AG20443 (cell line): Measurements from ENCODE around the gene LCT.
"Not testable (repeated sequence)": the region's sequence is repeated elsewhere in the genome, so short reads cannot be mapped to it uniquely, and the experiment has no call there.

ENCODE experiments used
- DNase-seq: peaks from one replicate; pipeline ENCODE4 v3.0.0; 2012; ENCODE audit warnings: low spot score, mixed read lengths

The LCT gene

DNA sequence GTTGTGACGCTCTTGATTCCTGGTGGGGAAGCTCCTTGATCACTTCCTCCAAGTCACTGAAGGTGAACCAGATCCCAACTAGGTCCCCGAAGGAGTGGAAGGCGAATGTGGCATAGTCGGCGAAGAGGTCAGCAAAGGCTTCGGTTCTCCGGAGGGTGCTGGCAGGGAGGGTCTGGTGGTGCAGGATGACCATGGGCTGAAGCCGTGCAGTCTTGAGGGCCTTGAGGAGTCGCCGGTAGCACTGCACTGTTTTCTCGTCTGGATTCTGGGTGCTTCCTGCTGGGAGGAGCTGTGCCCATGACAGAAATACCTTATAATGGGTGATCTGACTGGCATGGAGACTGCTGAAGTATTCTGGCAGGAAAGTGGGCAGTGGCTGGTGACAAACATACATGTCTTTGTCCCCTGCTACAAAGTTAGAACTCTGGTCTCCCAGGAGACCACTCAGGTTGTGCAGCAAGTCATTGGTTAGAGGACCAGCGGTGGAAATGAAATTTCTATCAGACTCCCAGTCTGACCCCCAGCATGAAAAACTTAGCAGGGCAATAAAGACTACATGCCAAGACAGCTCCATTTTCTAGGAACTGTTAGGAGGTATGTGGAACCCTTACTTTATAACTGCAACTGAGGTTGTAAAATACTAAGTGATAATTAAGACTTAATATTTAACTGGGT, at the start of gene LCT:
LCT (minus strand) TSS at position 589 of the 675 bp plus-strand sequence; CDS start at position 574, 15 bp downstream.
- DNase-seq = no peak

DNA sequence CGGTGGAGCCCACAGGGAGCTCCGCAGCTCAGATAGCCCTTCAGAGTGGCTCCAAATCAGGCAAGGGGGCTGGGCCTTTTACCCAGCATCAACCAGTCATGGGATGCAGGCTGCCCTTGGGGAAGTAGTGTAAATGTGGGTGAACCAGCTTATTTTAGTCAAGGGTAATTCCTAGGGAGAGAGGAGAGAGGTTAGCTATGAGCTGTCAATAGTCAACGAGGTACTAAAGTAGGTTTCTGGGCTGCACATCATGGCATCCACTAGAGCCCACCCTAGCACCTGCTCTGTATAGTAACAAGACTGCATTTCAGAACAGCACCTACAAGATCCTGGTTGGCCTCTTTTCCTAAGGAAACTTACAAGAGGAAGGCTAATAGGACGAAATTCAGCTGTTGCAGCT, 48.7 kb upstream of the LCT start:
- no peak for DNase-seq

DNA sequence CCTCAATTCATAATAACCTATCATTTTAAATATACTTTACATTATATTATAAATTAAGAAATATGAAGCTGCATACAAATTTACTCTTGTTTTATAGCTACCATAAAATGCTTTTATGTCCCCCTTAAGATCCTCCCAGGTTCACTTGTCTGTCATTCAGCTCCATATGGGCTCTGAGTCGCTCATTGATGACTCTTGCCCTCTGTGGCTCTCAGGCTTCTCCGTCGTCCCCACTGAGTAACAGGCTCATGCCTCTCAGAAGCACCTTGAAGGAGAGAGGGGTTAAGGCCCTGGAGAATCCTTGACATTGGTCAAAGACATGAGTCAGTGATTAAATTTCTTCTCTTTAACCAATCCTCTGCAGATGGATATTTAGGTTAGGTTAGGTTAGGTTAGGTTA, 45.4 kb upstream of the LCT start:
- DNase-seq = no peak

DNA sequence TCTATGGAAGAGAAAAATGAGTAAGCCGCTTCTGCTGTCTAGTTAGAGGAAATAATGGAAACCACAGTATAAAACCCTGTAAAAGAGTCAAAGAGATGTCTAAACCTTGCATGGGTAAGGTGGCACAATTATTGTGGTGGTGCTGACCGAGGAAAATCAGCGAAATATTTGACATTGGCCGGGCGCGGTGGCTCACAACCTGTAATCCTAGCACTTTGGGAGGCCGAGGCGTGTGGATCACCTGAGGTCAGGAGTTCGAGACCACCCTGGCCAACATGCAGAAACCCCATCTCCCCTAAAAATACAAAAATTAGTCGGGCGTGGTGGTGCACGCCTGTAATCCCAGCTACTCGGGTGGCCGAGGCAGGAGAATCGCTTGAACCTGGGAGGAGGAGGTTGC, 39.8 kb upstream of the LCT start:
- not testable (repeated sequence) for DNase-seq

DNA sequence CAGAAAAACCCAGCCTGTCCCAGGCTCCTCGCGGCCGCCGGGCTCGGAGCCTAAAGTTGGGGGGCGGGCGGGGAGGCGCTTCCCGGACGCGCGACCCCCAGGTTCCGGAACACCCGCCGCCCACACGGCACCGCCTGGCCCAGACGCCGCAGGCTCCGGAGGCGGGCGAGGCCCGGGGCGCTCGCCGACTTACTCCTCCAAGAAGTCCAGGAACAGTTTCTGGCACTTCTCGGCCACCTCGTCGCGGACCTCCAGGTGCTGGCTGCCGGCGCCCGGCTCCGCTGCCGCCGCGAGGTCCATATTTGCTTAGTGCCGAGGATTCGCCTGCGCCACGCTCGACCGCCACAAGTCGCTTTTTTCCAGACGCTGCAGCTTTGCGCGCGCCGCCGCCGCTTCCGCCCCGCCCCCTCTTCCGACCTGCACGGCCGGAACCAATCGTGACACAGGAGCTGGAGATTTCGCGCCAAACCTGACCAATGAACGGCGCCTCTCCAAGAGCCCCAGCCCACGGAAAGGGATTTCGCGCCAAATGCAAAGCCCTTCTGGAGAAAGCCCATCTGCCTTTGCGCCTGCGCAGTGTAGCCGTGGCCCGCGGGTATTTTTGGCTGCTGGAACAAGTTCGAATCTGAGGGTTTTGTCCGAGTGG, 39.2 kb upstream of the LCT start, which contains the start of gene MCM6:
MCM6 (minus strand) TSS at position 378 of the 646 bp plus-strand sequence; CDS start at position 300, 78 bp downstream.
- DNase-seq = peak; percentile 99

DNA sequence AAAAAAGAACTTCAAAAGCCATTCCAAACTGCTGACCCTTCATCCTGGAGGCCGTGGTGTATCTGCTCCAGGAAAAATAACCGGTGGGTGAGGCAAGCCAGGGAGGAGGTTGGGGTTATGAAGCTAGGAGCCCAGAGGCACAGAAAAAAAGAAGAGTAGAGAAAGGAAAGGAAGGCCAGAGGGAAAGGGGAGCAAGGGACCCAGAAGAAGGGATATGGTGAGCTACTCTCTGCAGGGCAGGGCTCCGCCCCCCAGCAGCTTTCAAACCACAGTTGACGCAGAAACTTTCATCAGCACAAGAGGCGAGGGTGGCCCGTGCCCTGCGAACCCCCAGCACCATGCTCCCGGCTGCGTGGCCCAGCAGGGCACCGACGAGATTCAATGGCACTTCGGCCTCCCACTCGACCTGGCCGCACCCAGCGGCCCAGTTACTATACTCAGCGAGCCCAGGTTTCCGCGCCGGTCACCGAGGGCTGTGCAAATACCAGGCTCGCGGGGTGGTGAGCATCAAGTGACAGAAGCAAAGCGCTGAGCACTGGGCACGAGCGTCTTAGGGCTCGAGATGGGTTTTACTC, 38.6 kb upstream of the LCT start:
- DNase-seq = peak; percentile 80

DNA sequence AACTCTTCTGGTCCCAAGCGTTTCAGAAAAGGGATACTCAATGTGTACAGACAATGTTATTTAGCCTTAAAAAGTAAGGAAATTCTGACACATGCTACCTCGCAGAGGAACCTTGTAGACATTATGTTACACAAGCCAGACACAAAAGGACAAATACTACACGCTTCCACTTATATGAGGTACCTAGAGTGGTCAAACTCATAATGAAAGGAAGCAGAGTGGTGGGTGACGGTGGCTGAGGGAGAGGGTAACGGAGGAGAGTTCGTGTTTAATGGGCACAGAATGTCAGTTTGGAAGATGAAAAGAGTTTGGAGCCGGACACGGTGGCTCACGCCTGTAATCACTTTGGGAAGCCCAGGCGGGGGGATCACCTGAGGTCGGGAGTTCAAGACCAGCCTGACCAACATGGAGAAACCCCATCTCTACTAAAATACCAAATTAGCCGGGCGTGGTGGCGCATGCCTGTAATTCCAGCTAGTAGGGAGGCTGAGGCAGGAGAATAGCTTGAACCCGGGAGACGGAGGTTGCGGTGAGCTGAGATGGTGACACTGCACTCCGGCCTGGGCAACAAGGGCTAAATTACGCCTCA, 37.9 kb upstream of the LCT start:
- DNase-seq = no peak

DNA sequence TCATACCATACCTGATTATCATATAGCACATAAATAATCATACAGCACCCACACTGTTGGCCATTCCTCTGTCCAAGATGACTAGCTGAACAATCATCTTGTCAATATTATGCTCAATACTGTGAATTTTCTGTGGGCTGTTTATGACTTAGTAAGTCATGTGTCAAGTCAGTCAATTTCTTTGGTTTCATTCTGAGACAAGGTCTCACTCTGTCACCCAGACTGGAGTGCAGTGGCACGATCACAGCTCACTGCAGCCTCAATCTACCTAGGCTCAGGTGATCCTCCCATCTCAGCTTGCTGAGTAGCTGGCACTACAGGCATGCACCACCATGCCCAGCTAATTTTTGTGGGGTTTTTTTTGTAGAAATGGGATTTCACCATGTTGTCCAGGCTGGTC, 33.6 kb upstream of the LCT start:
- no peak for DNase-seq

DNA sequence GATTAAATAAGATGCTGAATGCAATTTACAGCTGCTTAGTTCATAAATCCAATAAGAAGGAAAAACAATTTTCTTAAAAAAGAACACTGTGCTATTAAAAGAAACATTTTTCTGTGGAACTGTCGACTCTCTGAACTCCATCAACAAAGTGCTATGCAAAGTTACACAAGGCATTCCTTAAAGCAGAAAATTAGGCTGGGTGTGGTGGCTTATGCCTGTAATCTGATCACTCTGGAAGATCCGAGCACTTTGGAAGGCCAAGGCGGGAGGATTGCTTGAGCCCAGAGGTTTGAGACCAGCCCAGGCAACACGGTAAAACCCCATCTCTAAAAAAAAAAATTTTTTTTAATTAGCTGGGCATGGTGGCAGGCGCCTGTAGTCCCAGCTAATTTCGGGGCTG, 26.2 kb upstream of the LCT start:
- DNase-seq = peak; percentile 12

DNA sequence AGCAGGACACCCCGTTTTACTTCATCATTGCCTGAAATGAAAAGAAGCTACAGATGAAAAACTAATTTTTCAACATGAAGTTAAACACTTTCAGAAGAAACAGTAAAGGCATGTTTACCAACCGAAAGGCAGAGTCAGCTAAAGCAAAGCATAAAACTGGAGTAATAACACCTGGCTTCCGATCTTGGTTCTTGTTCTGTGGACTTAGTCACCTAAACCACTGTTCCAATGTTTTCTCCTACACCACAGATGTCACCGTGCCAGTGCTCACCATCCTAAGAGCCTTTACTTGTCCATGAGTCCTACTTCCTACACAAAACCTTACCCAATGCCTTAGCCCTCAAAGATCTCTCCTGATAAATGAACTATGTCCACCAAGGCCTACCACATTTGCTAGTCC, 25.7 kb upstream of the LCT start:
- DNase-seq = no peak

DNA sequence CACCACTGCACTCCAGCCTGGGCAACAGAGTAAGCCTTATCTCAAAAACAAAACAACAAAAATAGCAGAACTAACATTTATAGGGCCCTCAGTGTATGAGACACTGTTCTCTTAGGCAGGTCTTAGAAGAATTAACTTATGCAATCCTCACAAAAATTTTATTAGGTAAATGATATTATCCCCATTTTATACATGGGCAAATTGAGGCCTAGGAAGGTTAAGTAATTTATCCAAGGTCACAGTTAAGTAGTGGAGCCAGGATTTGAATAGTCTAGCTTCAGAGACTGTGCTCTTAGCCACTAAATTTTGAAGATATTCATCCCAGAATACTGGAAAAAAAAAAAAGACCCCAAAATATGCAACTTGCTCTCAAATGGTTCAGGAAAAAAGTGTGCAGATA, 16.4 kb upstream of the LCT start:
- DNase-seq = no peak

DNA sequence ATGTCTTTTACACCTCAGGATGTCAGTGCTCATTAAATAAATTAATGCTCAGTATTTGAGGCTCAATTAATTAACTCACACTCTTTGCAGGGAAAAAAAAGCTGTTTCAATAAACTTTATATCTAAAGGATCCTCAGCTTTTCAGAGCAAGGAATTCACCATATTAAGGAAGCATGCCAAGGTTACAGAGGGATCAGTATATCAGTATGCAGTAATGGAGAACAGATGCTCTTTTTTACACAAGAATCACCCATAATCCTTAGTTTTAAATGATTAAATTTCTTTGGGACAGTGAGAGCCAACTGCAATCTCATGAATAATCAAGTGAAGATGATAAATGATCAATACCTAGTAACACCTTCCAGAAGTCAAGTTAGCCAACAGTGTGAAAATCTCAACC, 14.9 kb upstream of the LCT start:
- DNase-seq = no peak

DNA sequence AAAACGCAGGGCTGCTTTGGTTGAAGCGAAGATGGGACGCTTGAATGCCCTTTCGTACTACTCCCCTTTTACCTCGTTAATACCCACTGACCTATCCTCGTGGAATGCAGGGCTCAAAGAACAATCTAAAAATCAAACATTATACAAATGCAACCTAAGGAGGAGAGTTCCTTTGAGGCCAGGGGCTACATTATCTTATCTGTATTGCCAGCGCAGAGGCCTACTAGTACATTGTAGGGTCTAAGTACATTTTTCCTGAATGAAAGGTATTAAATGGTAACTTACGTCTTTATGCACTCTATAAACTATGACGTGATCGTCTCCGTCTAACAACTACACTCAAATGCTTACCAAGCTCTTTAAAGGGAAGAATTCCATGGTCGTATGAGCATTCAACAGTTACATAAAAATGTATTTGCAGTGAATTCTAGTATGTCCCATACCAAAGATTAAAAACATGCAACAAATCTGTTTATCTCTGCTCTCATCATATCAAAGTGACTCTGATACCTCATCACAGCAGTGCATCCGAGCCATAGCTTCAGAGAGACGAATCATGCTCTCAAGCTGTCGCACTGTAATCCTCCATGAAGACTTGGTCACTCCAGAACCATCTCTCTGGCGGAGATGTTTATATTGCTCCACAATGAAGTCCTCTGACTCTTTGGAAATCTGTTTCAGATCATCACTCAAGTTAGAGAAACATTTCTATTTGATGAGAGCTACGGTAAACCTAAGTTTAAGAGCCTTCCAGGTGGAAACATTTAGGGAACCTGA, 14.1 kb upstream of the LCT start:
- DNase-seq = no peak

DNA sequence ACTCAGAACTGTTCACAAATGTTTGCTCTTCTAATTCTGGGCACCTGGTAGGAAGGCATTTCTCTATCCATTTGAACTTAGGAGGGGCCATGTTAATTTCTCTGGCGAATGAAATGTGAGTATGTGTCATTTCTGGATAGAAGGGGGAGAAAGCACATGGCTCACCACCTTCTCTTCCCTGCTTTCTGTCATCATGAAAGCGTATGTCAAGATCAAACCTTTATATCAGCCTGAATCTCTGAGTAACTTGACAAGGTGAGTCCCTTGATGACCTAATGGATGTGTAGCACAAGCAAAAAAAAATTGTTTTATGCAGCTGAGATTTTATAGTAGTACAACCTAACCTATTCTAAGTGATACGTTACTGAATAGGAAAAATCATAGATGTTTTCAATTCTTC, 12.1 kb upstream of the LCT start:
- no peak for DNase-seq

DNA sequence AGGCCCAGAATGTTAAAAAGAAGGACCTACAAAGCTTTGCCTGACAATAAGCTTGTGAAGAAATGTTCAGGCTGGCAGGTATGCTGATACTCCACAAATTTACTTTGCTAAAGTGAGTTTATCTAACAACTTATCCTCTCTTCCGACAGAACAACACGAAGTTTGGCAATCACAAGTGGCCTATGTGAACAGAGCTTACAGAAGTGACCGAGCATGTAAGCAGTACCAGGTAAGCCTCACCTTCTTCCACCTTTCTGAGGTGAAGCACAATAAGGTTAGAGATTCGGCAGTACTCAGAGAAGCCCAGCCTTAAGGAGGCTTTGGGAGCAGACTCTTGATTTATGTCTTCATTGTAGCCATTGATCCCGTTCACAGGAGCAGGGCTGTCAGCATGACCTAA, 9.0 kb upstream of the LCT start:
- no peak for DNase-seq

DNA sequence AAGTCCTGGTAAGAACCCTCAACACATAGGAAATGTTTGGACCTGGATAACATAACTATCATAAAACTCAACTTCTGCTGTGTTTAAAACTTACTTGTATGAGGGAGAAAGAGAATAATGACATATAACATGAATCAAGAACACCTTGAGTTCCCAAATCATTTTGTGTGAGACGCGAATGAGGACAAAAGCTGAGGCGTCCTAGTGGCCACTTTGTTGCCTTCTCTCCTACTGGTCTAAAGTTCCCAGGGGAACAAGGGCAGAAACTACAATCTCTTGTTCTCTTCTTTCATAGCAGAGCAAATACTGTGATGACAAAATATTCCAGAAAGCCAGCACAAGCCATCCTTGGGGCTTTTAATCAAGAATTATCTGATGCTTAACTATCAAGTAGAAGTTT, 8.3 kb upstream of the LCT start:
- DNase-seq = no peak

DNA sequence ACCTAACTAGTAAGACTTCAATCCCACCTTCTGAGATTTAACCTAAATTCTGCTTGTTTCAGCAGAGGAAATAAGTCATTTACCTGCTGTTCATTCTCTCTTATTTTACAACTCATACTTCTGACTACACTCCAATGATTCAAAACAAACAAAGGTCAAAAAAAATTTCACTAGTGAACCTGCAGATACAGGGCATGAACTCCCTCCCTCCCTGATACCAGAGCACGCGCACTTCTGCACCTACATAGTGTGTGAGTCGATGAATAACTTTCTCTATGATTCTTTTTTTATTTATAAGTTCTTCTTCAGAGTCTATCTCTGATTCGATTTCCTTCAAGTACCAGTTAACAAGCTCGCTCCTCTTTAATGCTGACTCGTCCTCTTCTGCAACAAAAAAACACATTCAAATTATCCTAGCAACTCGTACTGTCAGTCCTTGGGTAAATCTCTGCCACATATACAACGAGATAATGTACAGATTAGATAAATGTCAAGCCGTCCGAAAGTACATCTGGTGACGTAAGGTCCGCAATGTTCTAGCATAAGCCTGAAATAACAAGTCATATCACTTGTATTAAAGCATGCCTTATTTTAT, 7.4 kb upstream of the LCT start:
- no peak for DNase-seq

DNA sequence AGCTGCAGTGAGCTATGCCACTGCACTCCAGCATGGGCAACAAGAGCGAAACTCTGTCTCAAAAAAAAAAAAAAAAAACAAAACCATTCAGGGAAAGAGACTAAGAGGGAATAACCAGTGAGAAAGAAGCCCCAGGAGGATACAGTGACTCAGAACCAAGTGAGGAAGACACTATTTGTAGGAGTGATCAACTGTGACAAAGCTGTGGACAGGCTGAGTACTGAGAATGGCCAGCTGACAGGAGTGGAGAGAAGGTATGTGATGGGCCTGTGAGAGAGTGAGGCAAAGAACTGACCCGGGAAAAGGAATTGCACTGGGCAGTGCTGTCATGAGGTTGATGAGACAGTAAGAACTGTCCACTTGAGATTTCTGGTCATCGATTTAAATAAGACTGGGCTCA, 6.7 kb upstream of the LCT start:
- DNase-seq = no peak

DNA sequence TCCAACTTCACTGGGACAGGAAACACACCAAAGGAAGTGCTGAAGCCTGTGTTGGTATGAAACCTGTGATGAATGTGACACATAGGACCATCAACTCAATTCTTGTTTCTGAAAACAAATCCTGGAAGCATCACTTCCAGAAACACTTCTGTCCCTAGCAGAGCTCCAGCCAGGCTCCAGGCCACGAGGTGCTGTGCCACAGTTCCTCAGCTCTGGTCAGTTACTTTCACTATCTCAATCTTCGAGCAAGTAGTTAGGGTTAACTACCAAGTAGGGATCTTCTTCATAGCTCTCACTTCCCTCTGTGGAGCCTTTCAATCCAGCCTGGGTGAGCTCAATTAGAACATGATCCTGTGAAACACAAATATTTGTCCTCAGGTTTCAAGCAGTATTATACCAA, 3.6 kb upstream of the LCT start:
- no peak for DNase-seq

DNA sequence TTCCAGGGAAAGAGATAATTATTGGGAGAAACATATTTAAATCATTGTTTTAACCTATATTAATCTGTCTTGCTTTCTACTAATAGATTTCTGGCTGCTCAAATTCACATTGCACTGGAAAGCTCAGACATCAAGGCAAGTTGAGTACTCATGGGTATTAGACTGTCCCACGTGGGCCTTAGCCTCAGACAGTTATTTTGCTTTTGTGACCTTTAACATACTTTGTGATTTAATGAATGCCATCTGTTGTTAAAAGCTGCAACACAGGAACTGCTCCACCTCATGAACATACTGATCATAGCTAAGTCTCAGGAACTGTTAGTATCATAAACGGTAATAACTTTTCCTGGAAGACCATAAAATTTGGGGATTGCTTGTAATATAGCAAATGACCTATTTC, 2.7 kb upstream of the LCT start:
- peak; percentile 81 for DNase-seq

DNA sequence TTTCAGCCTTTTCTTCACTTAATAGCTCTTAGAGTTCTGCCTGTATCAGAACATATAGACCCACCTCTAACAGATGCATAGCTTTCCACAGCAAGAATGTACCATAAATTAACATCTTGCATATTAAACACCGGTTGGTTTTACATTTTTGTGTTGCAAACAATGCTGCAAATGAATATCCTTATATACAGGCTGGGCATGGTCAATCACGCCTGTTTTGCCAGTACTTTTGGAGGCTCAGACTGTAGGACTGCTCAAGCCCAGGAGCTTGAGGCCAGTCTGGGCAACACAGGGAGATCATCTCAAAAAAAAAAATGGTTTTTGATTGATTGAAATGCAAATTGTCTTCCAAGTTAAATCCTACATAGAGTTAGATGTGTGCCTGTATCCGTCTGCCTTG, 1.5 kb upstream of the LCT start:
- no peak for DNase-seq

DNA sequence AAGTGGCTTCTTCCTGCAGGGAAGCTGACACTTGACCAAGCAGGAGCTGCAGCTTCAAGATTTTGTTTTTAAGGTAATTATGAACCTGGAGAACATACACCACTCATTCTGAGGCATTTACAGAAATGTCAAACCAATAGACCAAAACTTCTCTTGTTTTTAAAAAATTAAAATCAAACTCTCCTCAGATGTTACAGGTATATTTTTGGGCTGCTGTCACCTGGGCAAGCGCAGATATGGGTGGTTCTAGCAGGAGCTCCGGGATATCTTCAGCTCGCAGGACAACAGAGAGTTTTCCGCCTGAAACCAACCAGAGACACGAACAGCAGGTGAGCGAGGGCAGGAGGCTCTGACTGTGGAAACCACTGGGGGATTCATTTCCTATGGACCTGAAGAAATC, 4.1 kb downstream of the LCT start:
- DNase-seq = no peak
